Esophagus squamous epithelium (tissue), 4 donors: Measurements from ENCODE around the gene TEX2.

Experiments used
- CTCF ChIP-seq, 6 experiments: fragments of 450-650 bp in 4 of 6; fragments of 200-600 bp in 2 of 6; sonication (generic) in 2 of 6; IDR thresholded peaks; one replicate each; pipeline ENCODE4 v1.5.1; 2016 to 2019; ENCODE audit warnings: antibody characterized with exemption in 6 of 6, mild to moderate bottlenecking in 4 of 6, moderate library complexity in 4 of 6
- POLR2A ChIP-seq, 4 donors: fragments of 450-650 bp; IDR thresholded peaks; one replicate each; pipeline ENCODE4 v1.6.1; 2017; ENCODE audit warnings: antibody characterized with exemption in 4 of 4, mild to moderate bottlenecking in 4 of 4, moderate library complexity in 3 of 4

- no peak for TF ChIP-seq CTCF (IDR thresholded peaks at IDR 0.05)
- no peak for TF ChIP-seq POLR2A (IDR thresholded peaks at IDR 0.05)
Observed at GRCh38 chr17:64128787-64129514, 134.1 kb downstream of the TEX2 start.
